BJ (cell line): ENCODE measurements around the gene STARD6. TPM values are rescaled to one million over a fixed set of nuclear protein-coding genes. Genes with fewer than 3 reads are reported as not detected.

Experiments
- CTCF ChIA-PET: fragments of 350-600 bp; formaldehyde crosslinking; extraction: SDS; loops from one replicate; lab custom pipeline; 2021; ENCODE audit warnings: antibody characterized with exemption, inconsistent platforms; lab: Yijun Ruan, JAX
- POLR2A ChIA-PET: fragments of 300-600 bp; sonication (Branson Sonifier 250); formaldehyde crosslinking; extraction: SDS; loops from one replicate; lab custom pipeline; 2021; ENCODE audit warnings: antibody characterized with exemption; lab: Charles Lee
- DNase-seq: peaks from one replicate; pipeline ENCODE4 v3.0.0-alpha.2; 2011; ENCODE audit warnings: low read depth
- H3K27me3 ChIP-seq: 2 replicates; pipeline ENCODE4 v1.6.0; 2011; ENCODE audit warnings: low read length; ENCODE audit not compliant: control insufficient read depth, insufficient read depth
- H3K36me3 ChIP-seq: 2 replicates; pipeline ENCODE4 v1.5.1; 2011; ENCODE audit warnings: low read length; ENCODE audit not compliant: control insufficient read depth, insufficient read depth
- H3K4me3 ChIP-seq: 2 replicates; pipeline ENCODE4 v1.5.1; 2011; ENCODE audit warnings: low read depth, mild to moderate bottlenecking, control low read depth, low read length
- polyA plus RNA-seq: library from polyadenylated mRNA; depleted of rRNA; stranded (reverse); fragments of >200 nt; gene quantifications from 2 replicates; pipeline ENCODE4 v1.2.3, GENCODE V29; 2011
- TF ChIP-seq, protein P1 (sequence below): IDR thresholded peaks from 2 replicates; pipeline ENCODE4 v1.5.1; 2011; ENCODE audit warnings: low read depth, mild to moderate bottlenecking, control low read depth, inconsistent platforms, low read length, moderate library complexity; ENCODE audit not compliant: insufficient read depth

Gene STARD6
- polyA plus RNA-seq, 1 experiment, result not detected

DNA sequence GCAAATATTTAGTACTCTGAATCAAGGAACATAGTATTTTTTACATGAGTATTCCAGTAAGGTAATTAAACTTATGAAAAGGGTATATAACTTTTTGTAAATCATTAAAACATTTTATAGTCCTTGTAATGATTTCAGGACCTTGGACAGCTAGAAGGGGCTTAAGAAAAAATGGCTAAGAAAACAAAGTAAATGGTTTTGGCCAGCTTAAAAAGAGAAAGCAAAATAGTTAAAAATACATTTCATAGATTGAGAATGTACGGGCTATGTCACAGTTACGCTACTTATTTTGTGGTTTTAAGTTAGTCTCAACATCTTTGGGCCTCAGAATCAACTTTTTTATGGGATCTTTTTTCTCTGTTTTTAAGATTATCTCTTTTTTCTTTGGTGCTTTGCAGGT, 61.6 kb downstream of the STARD6 start:
- 0 out of 2 replicates have a peak, but pooled peaks cover 1% of the 10 kb centered on the region for H3K36me3 ChIP-seq
- POLR2A ChIA-PET, result no interaction called here
- CTCF ChIA-PET, result no interaction called here
- no peak for DNase-seq
- TF ChIP-seq, protein P1, sequence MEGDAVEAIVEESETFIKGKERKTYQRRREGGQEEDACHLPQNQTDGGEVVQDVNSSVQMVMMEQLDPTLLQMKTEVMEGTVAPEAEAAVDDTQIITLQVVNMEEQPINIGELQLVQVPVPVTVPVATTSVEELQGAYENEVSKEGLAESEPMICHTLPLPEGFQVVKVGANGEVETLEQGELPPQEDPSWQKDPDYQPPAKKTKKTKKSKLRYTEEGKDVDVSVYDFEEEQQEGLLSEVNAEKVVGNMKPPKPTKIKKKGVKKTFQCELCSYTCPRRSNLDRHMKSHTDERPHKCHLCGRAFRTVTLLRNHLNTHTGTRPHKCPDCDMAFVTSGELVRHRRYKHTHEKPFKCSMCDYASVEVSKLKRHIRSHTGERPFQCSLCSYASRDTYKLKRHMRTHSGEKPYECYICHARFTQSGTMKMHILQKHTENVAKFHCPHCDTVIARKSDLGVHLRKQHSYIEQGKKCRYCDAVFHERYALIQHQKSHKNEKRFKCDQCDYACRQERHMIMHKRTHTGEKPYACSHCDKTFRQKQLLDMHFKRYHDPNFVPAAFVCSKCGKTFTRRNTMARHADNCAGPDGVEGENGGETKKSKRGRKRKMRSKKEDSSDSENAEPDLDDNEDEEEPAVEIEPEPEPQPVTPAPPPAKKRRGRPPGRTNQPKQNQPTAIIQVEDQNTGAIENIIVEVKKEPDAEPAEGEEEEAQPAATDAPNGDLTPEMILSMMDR, result no peak
- H3K4me3 ChIP-seq, result no peak overlapping the region
- H3K27me3 ChIP-seq, result no peaks in the 10 kb centered on the region

DNA sequence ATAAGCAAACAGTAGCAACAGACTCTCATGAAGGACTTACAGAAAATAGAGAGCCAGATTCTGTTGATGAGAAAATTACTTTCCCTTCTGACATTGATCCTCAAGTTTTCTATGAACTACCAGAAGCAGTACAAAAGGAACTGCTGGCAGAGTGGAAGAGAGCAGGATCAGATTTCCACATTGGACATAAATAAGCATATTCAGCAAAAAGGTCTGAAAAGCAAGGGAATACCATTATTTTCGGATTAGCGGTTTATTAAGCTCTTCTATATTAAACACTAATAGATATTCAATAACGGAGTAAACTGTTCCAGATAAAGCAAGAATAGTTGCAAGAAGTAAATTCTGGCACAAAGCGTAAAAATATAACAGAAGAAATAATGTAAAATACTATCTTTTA, 63.4 kb downstream of the STARD6 start:
- TF ChIP-seq, protein P1, result no peak
- DNase-seq, result no peak
- no peaks in the 10 kb centered on the region for H3K27me3 ChIP-seq
- POLR2A ChIA-PET, result no interaction called here
- H3K4me3 ChIP-seq, result no peak overlapping the region
- CTCF ChIA-PET, result no interaction called here
- H3K36me3 ChIP-seq, result 0 out of 2 replicates have a peak, but pooled peaks cover 1% of the 10 kb centered on the region

DNA sequence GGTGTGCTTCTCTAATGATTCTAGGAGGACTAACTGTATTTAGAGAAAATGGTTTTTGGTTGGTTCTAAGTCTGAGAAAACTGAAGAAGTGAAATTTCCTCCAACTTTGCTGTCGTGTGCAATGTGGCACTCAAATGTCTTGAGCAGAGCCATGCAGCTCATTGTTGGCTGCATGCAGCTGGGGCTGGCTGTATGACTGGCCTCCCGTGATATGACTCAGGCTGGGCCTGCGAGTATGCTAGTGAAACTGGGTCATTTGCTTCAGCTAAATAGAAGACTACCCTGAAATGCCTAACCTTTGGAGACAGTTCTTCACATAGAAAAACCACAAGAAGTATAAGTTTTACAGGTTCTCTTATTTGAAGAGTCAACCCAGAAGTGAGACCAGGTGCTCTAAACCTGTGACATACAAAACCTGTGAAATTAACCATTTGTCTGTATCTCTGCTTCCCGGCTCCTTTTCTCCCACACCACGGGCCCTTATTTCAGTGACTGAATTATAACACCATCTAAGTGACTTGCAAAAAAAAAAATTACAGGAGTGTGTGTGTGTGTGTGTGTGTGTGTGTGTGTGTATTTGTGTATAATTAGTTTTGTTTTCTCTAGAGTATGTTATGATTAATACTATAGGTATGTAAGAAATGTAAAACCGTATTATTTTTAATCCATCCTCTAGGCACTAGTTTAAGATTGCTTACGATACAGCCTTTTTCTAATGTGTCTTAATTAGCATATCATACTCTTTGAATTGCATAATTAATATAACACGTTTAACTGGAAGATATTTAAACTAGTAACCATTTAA, 72.5 kb downstream of the STARD6 start:
- CTCF ChIA-PET, result no interaction called here
- Histone ChIP-seq H3K4me3 (no peak overlapping the region), H3K27me3 (no peaks in the 10 kb centered on the region), H3K36me3 (peaks cover 2% of the 10 kb centered on the region; the same call in 1 of the 2 replicates)
- POLR2A ChIA-PET, result no interaction called here
- TF ChIP-seq, protein P1, result no peak
- no peak for DNase-seq

DNA sequence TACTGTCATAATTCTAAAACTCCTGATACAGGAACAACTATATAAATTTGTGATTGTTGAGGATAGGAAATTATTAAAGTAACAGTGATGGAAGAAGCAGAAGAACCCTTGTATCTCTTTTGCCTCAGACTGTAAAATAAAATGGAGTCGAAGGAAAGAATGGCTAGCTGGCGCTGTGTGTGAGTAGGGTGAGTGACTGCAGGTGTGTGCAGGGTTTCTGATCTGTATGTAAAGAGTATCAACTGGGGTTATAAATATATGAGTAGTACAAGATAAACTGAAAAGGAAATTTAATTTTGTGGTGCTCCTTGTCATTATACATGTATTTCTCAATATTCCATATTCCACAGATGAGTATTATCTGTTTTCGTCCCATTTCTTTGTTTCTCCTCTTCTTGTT, 73.1 kb downstream of the STARD6 start:
- Histone ChIP-seq H3K27me3 (no peaks in the 10 kb centered on the region), H3K4me3 (no peak overlapping the region), H3K36me3 (peaks cover 3% of the 10 kb centered on the region; the same call in 1 of the 2 replicates)
- no peak for DNase-seq
- ChIA-PET POLR2A (no interaction called here), CTCF (no interaction called here)
- TF ChIP-seq, protein P1, result no peak

DNA sequence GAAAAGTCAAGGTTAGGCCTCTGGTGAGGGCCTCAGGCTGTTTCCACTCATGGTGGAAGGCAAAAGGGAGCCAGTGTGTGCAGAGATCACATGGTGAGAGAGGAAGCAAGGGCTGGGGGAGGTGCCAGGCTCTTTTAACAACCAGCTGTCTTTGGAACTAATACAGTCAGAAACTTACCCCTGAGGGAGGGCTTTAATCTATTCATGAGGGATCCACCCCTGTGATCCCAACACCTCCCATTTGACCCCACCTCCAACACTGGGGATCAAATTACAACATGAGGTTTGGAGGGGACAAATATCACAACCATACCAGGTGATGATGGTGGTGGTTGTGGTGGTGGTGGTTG, 77.5 kb downstream of the STARD6 start:
- POLR2A ChIA-PET, result no interaction called here

More for the DNA sequence above, 77.5 kb downstream of the STARD6 start:
- CTCF ChIA-PET, result interaction anchor here (2.1 kb wide), 1 partner anchor 10 kb away, joined by 6 read pairs; the partner anchor contains the start of gene POLI
- TF ChIP-seq, protein P1, result no peak
- no peaks in the 10 kb centered on the region for H3K27me3 ChIP-seq
- H3K4me3 ChIP-seq, result no peak overlapping the region
- no peak for DNase-seq
- peaks cover 6% of the 10 kb centered on the region for H3K36me3 ChIP-seq
